Endothelial cell of umbilical vein (primary cell): ENCODE measurements around the gene XKR8. TPM values are rescaled to one million over a fixed set of nuclear protein-coding genes. Genes with fewer than 3 reads are reported as not detected.

Experiments
- BruUV-seq: library from RNA; stranded (reverse); fragments of 400-500 nt; replicated peaks from 2 replicates; lab custom pipeline; 2021; lab: Mats Ljungman, UMichigan
- CTCF ChIA-PET: fragments of 300-600, 350-600 bp; sonication (Branson Sonifier 250); formaldehyde crosslinking; loops from one replicate; lab custom pipeline; 2021; ENCODE audit warnings: antibody characterized with exemption, inconsistent platforms; lab: Charles Lee
- POLR2A ChIA-PET: fragments of 300-600, 350-600 bp; sonication (Branson Sonifier 250); formaldehyde crosslinking; loops from one replicate; lab custom pipeline; 2021; ENCODE audit warnings: antibody characterized with exemption, inconsistent platforms; lab: Charles Lee
- DNase-seq: peaks from one replicate; pipeline ENCODE4 v3.0.0-alpha.2; 2011; ENCODE audit warnings: low read depth, low spot score
- FAIRE-seq: peaks from 2 replicates; lab custom pipeline; 2011; peaks lifted over from hg19 to GRCh38; lab: Jason Lieb, UNC
- H2AFZ ChIP-seq: 2 replicates; pipeline ENCODE4 v1.6.0; 2012; ENCODE audit warnings: low read depth, low read length, control low read depth, inconsistent platforms
- H3K27ac ChIP-seq: 2 replicates; pipeline ENCODE4 v1.5.1; 2011; ENCODE audit warnings: low read depth, mild to moderate bottlenecking, control low read depth, low read length, moderate library complexity; ENCODE audit not compliant: insufficient read depth
- H3K27me3 ChIP-seq, 2 experiments: 2 replicates each; pipeline versions ENCODE4 v1.6.0 to v1.6.1; 2011; ENCODE audit warnings: low read length in 2 of 2, mixed read lengths in 1 of 2; ENCODE audit not compliant: control insufficient read depth in 2 of 2, insufficient read depth in 2 of 2
- H3K36me3 ChIP-seq, 2 experiments: 2 replicates in 1 of 2; 3 replicates in 1 of 2; pipeline ENCODE4 v1.5.1; 2011; ENCODE audit warnings: low read length in 2 of 2, mild to moderate bottlenecking in 1 of 2, moderate library complexity in 1 of 2; ENCODE audit not compliant: control insufficient read depth in 2 of 2, insufficient read depth in 2 of 2; ENCODE audit errors: extremely low read depth in 1 of 2
- H3K4me1 ChIP-seq: 3 replicates; pipeline ENCODE4 v1.5.1; 2011; ENCODE audit warnings: mild to moderate bottlenecking, low read length; ENCODE audit not compliant: control insufficient read depth, insufficient read depth; ENCODE audit errors: extremely low read depth
- H3K4me2 ChIP-seq: 2 replicates; pipeline ENCODE4 v1.6.1; 2011; ENCODE audit warnings: low read length, control low read depth, mixed read lengths; ENCODE audit not compliant: insufficient read depth
- H3K4me3 ChIP-seq, 3 experiments: fragments of 200-600 bp in 1 of 3; sonication (generic), shearing (Covaris generic) in 1 of 3; replicated peaks in 1 of 3; 2 replicates each; pipeline ENCODE4 v1.5.1; 2011 to 2016; ENCODE audit warnings: control low read depth in 3 of 3, low read length in 3 of 3, mild to moderate bottlenecking in 2 of 3, inconsistent platforms in 1 of 3, low read depth in 1 of 3, moderate library complexity in 1 of 3; ENCODE audit not compliant: insufficient read depth in 1 of 3
- H3K79me2 ChIP-seq: 2 replicates; pipeline ENCODE4 v1.6.0; 2012; ENCODE audit warnings: low read length, inconsistent platforms; ENCODE audit not compliant: control insufficient read depth, insufficient read depth
- H3K9ac ChIP-seq: replicated peaks from 2 replicates; pipeline ENCODE3; 2011; ENCODE audit warnings: low read length, control low read depth; ENCODE audit not compliant: insufficient read depth; ENCODE audit errors: extremely low read depth
- H3K9me1 ChIP-seq: replicated peaks from 3 replicates; pipeline ENCODE4 v1.6.0; 2011; ENCODE audit warnings: mild to moderate bottlenecking, low read length; ENCODE audit not compliant: control insufficient read depth, insufficient read depth; ENCODE audit errors: extremely low read depth
- H3K9me3 ChIP-seq: replicated peaks from 2 replicates; pipeline ENCODE4 v1.5.1; 2012; ENCODE audit warnings: low read length, inconsistent platforms; ENCODE audit not compliant: control insufficient read depth, insufficient read depth
- H4K20me1 ChIP-seq: replicated peaks from 2 replicates; pipeline ENCODE3; 2011; ENCODE audit warnings: mild to moderate bottlenecking, low read length; ENCODE audit not compliant: control insufficient read depth, insufficient read depth; ENCODE audit errors: extremely low read depth
- CTCF ChIP-seq, 2 donors: IDR thresholded peaks; 1 replicate in 1 of 2; 2 replicates in 1 of 2; pipeline ENCODE4 v1.5.1; 2011; ENCODE audit warnings: low read length in 2 of 2, mild to moderate bottlenecking in 2 of 2, moderate library complexity in 2 of 2, control low read depth in 1 of 2, inconsistent platforms in 1 of 2, low read depth in 1 of 2; ENCODE audit not compliant: insufficient read depth in 1 of 2; ENCODE audit errors: extremely low read depth in 1 of 2
- EZH2 ChIP-seq: IDR thresholded peaks from 2 replicates; pipeline ENCODE4 v1.6.1; 2012; ENCODE audit warnings: borderline replicate concordance, low read depth, mild to moderate bottlenecking, moderate library complexity, low read length, inconsistent platforms; ENCODE audit not compliant: severe bottlenecking
- FOS ChIP-seq: IDR thresholded peaks from 2 replicates; pipeline ENCODE4 v1.6.1; 2011; ENCODE audit warnings: mild to moderate bottlenecking, low read length, moderate library complexity, borderline replicate concordance; ENCODE audit not compliant: insufficient read depth
- GATA2 ChIP-seq: IDR thresholded peaks from 2 replicates; pipeline ENCODE4 v1.7.0; 2011; ENCODE audit warnings: low read depth, mild to moderate bottlenecking, moderate library complexity, mixed read lengths, low read length; ENCODE audit not compliant: insufficient read length, insufficient read depth
- JUN ChIP-seq: IDR thresholded peaks from 2 replicates; pipeline ENCODE4 v1.6.1; 2011; ENCODE audit warnings: borderline replicate concordance, low read depth; ENCODE audit not compliant: insufficient read length, insufficient read depth
- MAX ChIP-seq: IDR thresholded peaks from 2 replicates; pipeline ENCODE4 v1.6.1; 2011; ENCODE audit not compliant: insufficient read depth, insufficient read length
- MYC ChIP-seq: IDR thresholded peaks from one replicate; pipeline ENCODE4 v1.6.1; 2011; ENCODE audit warnings: mild to moderate bottlenecking, low read depth, low read length
- POLR2A ChIP-seq: IDR thresholded peaks from 2 replicates; pipeline ENCODE4 v1.6.1; 2012; ENCODE audit warnings: low read depth, mild to moderate bottlenecking, control low read depth, low read length
- POLR2AphosphoS5 ChIP-seq: IDR thresholded peaks from 2 replicates; pipeline ENCODE4 v1.6.1; 2012; ENCODE audit warnings: low read depth, mild to moderate bottlenecking, control low read depth, low read length, moderate library complexity; ENCODE audit not compliant: insufficient read depth
- dilution Hi-C: fragments of 300-500 bp; cut with MboI; formaldehyde crosslinking; loops from one replicate; pipeline ENCODE4 v1.15.0; 2019; ENCODE audit warnings: low sequenced_read_pairs; ENCODE audit not compliant: extremely low pct_ligation_motif_present
- intact Hi-C: fragments of 100-400 bp; cut with micrococcal nuclease; formaldehyde crosslinking; loops from one replicate; pipeline ENCODE4 v1.10.0; 2022
- polyA plus RNA-seq, 4 experiments: library from polyadenylated mRNA; depleted of rRNA in 3 of 4; stranded (reverse) in 3 of 4; unstranded in 1 of 4; fragments of >200 nt; gene quantifications; 2 replicates each; pipeline versions ENCODE4 v1.2.1 to v1.2.3, GENCODE V29; 2011 to 2012; ENCODE audit warnings: missing spikeins in 1 of 4
- total RNA-seq: library from RNA; stranded (reverse); gene quantifications from 2 replicates; pipeline ENCODE4 v1.2.3, GENCODE V29; 2021

Gene XKR8
- total and polyA plus RNA-seq, 2 donors (not counting 3 experiments of a cell fraction or from before 2014, with no cell fraction given), result 10.0 to 13.1 TPM

GRCh38 chr1:27967106-27967883 is 7.5 kb downstream of the XKR8 start:
- H4K20me1 ChIP-seq, result no peaks in the 10 kb centered on the region
- H3K36me3 ChIP-seq, result peaks cover 2 to 18% of the 10 kb centered on the region in 2 experiments
- H2AFZ ChIP-seq, result no peak overlapping the region
- H3K4me2 ChIP-seq, result no peak overlapping the region
- ChIA-PET CTCF (interaction anchor here (0.9 kb wide), 1 partner anchor 110 kb away, joined by 3 read pairs; no protein-coding TSS in a partner anchor), POLR2A (no interaction called here)
- dilution Hi-C loops, result no loop called here
- no peaks in the 10 kb centered on the region for H3K4me1 ChIP-seq
- FAIRE-seq (no peak), DNase-seq (no peak)
- TF ChIP-seq POLR2AphosphoS5, result no peak
- TF ChIP-seq MYC, result no peak
- TF ChIP-seq EZH2, result no peak
- no peak for TF ChIP-seq MAX
- no peak for TF ChIP-seq POLR2A
- no peak for TF ChIP-seq GATA2
- TF ChIP-seq FOS, result no peak
- no peak for TF ChIP-seq JUN
- TF ChIP-seq CTCF (IDR thresholded peaks at IDR 0.05; ENCODE audit: extremely low read depth in 1 of 2, insufficient read depth in 1 of 2, low read depth in 1 of 2, low read length in 2 of 2), result no peak
- no peak overlapping the region for H3K4me3 ChIP-seq
- H3K79me2 ChIP-seq, result no peaks in the 10 kb centered on the region
- H3K27me3 ChIP-seq, result no peaks in the 10 kb centered on the region
- BruUV-seq, result TSS peak; percentile 14
- H3K9ac ChIP-seq, result no peak overlapping the region
- no peak overlapping the region for H3K27ac ChIP-seq
- H3K9me1 ChIP-seq, result no peaks in the 10 kb centered on the region
- intact Hi-C loops, result no loop called here
- H3K9me3 ChIP-seq, result no peaks in the 10 kb centered on the region
